HG03439 (cell line): ENCODE results near the gene C1orf35.
"Not testable (repeated sequence)": the region's sequence is repeated elsewhere in the genome, so short reads cannot be mapped to it uniquely, and the experiment has no call there.

Experiments used
- ATAC-seq: cut with Tn5 transposase; IDR thresholded peaks from one replicate; pipeline ENCODE4 v1.9.1; 2021; ENCODE audit warnings: mild to moderate bottlenecking, moderate library complexity; ENCODE audit not compliant: unreplicated experiment

Gene C1orf35

DNA sequence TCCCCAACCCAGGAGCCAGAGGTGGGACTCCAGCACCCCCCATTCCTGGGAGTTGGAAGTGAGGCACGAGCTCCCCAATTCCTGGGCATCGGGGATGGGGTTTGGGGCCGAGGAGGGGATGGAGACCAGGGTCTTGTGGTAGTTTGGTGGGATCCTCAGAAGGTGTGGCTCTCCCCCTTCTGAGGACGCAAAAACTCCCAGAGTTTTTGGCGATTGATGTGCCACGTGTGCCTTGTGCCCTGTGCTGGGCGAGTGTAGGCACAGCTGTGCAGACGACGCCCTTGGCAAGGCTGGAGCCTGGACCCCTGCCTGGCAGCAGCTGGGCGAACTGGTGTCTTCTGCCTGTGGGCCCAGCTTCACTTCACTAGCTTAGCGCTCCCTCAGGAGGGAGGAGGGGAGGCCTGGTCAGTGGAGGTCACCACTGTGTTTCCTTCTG, 39.6 kb upstream of the C1orf35 start:
- no peak for ATAC-seq

DNA sequence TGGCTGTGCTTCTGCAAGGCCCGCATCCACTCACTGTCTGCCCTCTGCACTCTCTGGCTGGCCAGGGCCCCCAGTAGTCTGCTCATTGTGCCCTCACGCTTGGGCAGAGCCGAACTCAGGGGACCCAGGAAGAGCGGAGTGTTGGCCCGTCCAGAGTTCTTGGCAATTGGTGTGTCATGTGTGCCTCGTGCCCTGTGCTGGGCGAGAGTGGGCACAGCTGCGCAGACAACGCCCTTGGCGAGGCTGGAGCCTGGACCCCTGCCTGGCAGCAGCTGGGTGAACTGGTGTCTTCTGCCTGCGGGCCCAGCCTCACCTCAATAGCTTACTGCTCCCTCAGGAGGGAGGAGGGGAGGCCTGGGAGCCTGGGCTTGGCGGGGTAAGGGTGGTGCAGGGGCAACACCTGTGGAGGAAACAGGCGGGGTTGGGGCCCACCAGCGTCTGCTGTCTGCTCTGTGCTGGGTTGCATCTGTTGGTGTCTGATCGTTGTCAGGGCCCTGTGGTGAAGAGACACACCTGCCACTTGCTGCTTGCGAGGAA, 39.1 kb upstream of the C1orf35 start:
- ATAC-seq = no peak

DNA sequence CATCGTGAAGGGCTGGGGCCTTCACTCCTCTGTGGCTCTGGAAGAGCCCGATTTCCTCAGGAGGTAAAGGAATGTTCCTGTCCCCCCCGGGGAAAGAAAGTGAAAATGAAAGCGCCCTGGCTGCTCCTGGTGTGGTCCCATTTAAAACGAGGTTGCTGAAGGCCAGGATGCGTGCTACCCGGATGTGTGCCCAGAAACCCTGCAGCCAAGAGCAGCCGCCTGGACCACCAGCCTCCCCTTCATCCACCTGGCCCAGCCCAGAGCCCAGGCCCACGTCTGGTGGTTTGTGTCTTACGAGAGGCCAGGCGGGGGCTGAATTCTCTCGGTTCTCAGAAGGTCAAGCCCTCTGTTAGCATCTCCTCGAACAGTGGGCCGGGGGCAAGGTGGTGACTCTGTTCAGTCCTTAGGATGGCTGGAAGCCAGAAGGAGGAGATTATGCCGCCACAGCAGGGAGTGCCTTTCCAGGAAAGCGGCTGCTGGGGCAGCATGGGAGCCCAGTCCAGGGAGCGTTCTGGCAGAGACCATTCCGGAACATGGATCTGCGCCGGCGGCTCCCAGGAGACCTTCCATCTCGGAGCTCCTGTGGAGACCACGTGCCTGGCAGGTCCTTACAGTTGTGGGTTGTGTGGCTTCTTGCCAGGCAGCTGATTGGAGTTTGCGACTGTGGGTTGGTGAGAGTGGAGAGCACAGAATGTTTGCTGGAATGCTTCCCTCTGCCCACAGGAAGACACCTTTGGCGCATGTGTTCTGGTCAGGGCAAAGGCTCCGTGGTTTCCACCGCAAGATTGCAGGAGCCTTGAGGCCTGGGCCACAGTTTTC, 38.3 kb upstream of the C1orf35 start:
- no peak for ATAC-seq

- ATAC-seq = no peak
These were observed 37.6 kb upstream of the C1orf35 start for GRCh38 chr1:228140724-228141225.

GRCh38 chr1:228139931-228140723, 37.0 kb upstream of the C1orf35 start, which contains the start of gene GUK1:
Gene GUK1, plus strand, starts transcription at chr1:228140279. Its CDS starts 24 bp downstream, at chr1:228140303.
- ATAC-seq = peak; percentile 91

DNA sequence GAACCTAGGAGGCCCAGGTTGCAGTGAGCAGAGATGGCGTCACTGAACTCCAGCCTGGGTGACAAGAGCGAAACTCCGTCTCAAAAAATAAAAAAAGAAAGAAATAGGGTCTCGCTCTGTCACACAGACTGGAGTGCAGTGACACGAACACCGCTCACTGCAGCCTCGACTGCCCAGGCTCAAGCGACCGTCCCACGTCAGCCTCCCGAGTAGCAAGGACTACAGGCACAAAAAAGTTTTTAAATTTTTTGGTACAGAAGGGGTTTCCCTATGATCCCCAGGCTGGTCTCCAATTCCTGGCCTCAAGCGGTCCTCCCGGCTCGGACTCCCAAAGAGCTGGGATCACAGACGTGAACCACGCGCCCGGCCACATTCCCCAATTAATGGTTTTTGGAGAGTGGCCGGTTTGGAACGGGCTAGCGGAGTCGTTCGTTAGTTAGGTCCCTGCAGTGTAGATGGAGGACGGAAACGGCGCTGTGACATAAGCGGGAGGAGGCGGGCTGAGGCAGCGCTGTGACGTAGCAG, 36.3 kb upstream of the C1orf35 start:
- no peak for ATAC-seq

DNA sequence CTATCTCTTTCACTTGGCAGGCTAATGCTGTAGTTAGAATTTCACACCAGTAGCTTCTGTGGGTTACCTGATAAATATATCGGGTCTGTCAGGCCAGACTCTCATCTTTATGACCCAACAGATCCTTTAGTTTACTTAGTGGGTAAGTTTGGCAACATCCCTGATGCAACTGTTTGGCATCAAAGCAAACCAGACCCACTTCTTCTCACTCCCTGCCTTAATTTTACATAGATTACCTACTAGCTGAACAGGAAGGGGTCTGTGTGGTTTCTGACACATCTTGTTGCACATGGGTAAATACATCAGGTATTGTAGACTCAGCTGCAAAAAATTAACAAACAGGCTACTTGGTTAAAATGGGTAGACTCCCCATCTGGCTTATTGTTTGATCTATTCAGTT, 33.8 kb upstream of the C1orf35 start:
- ATAC-seq = no peak

- ATAC-seq = no peak
These were observed 31.5 kb upstream of the C1orf35 start for GRCh38 chr1:228134591-228134990.

GRCh38 chr1:228131766-228132165, 28.6 kb upstream of the C1orf35 start:
- no peak for ATAC-seq

DNA sequence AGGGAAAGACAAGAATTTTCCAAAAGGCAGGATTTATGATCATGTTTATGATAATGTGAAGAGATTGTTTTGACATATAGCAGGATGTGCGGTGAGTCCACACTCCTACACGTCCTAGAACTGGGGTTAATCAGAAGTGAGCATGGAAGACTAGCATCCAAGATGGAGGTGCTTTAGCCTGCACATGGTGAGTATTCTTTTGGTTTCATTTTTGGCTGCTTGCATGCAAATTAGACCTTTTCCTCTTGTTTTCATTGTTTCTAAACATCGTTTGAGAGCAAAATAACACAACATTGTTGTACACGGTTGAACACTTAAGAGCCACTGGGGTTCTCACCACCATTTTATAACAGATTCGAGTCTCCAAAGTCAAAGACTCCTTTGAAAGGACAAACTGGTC, 22.1 kb upstream of the C1orf35 start:
- ATAC-seq = no peak

DNA sequence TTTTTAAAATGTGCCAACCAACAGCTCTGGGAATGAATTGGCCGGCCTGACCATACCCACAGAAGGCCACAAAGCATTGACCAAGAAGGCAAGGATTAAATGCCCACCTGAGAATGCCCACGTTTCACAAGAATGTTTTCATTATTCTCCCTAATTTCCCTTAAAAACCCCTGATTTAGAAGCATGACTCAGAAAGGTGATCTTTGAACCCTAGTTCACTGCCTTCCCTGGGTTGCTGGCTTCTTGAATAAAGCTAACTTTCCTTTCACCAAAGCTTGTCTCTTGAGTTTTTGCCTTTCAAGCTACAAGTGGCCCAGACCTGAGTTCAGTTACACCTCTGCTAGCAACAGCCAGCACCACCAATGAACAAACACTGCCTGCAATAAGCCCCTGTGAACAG, 20.4 kb upstream of the C1orf35 start:
- ATAC-seq = no peak

GRCh38 chr1:228122921-228123441, 19.9 kb upstream of the C1orf35 start:
- ATAC-seq = no peak

- no peak for ATAC-seq
These were observed 17.8 kb upstream of the C1orf35 start for GRCh38 chr1:228120857-228121489.

GRCh38 chr1:228120351-228120750, 17.2 kb upstream of the C1orf35 start:
- no peak for ATAC-seq

DNA sequence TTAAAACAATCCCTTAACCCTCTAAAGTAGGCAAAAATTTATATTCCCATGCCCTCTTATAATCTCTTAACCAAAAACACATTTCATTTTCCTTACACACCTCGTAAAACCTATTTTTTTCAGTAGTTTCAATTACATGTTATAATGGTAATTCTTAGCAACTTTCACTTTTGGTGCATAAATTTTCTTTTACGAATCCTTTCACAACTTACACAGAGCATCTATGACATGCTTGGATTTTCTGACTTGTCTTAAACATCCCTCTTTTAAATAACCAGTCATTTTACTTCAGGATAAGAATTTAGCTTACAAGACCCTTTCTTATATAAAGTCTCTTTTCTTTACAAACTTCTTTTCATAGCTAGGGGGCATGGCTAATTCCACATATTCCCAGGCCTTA, 14.9 kb upstream of the C1orf35 start:
- no peak for ATAC-seq

- ATAC-seq = no peak
These were observed 14.2 kb upstream of the C1orf35 start for GRCh38 chr1:228117335-228117734.

DNA sequence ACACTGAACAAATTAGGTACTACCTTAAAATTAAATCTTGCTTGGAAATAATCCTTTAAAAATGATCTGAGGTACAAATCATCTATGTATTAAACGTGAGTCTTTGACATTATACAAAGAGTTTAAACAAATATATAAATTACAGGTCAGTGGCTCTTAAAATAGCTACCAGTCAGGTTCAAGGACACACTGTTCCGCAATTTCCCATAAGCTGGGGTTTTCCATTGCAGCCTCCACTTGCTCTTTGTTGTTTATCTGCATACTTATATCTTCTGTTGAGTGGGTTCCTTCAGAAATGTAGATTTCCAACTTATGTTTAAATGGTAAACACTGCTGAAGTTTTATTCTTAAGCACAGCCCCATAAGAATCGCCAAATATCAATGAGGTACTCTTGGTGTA, 11.7 kb upstream of the C1orf35 start:
- no peak for ATAC-seq

GRCh38 chr1:228112617-228113016, 9.5 kb upstream of the C1orf35 start:
- ATAC-seq = no peak

GRCh38 chr1:228112167-228112566, 9.0 kb upstream of the C1orf35 start:
- ATAC-seq = no peak

DNA sequence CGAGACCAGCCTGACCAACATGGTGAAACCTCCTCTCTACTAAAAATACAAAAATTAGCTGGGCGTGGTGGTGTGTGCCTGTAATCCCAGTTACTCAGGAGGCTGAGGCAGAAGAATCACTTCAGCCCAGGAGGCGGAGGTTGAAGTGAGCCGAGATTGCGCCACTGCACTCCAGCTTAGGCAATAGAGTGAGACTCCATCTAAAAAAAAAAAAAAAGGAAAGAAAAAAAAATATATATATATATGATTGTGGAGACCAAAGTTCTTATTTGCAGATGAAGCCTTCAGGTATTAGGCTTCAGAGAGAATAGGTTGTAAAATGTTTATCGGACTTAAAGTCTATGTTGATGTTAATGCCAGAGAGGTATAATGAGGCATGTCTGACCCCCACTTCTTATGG, 8.2 kb upstream of the C1orf35 start:
- not testable (repeated sequence) for ATAC-seq

DNA sequence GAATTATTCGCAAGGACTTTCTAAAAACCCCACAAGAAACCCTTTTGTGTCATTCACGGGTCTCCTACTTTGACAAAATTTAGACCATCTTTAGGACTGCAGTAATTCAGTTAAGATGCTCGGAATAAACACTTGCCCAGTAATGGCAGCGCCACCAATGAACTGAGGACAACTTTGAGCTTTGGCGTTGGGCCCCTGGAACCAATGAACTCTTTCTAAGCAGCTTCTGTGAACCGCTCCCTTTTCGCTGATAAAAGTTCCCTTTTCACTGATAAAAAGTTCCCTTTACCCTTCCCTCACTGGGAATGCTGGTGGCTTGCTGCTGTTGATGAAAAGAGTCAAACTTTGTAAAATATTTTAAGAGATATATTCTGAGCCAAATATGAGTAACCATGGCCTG, 7.4 kb upstream of the C1orf35 start:
- no peak for ATAC-seq
